ENCODE measurements around the gene ERH.

GRCh38 chr14:69355607-69356281 lies 42.4 kb downstream of the ERH start:
- TF ChIP-seq CTCF (IDR thresholded peaks at IDR 0.05), result no peak
- TF ChIP-seq POLR2A (IDR thresholded peaks at IDR 0.05), result no peak

Measured in thyroid gland (tissue), 4 donors.